ENCODE measurements around the gene PHF24.
"Not testable (repeated sequence)": the region's sequence is repeated elsewhere in the genome, so short reads cannot be mapped to it uniquely, and the experiment has no call there.

Gene PHF24

GRCh38 chr9:34957492-34958410 is at the start of gene PHF24:
Gene PHF24 (plus strand): TSS chr9:34958285. CDS start chr9:34971299, 13,014 bp downstream.
- peak in 14 of 51 donors; percentile 2 to 63 (median 32) for DNase-seq

- DNase-seq: peak in 27 of 51 donors; percentile 1 to 44 (median 16)
Observed at GRCh38 chr9:34927061-34927460, 31.0 kb upstream of the PHF24 start.

- no peak for DNase-seq
Observed at GRCh38 chr9:34928921-34929320, 29.2 kb upstream of the PHF24 start.

GRCh38 chr9:34929506-34930102 is 28.5 kb upstream of the PHF24 start:
- peak in 13 of 51 donors; percentile 0 to 37 (median 13) for DNase-seq

- DNase-seq: not testable (repeated sequence)
Observed at GRCh38 chr9:34939989-34940388, 18.1 kb upstream of the PHF24 start.

GRCh38 chr9:34948451-34948850 is 9.6 kb upstream of the PHF24 start:
- no peak for DNase-seq

GRCh38 chr9:34954225-34954624 is 3.9 kb upstream of the PHF24 start:
- peak in 1 of 51 donors; percentile 14 for DNase-seq

- DNase-seq: not testable (repeated sequence)
Observed at GRCh38 chr9:34956066-34956465, 2.0 kb upstream of the PHF24 start.

GRCh38 chr9:34956648-34957047 is 1.4 kb upstream of the PHF24 start:
- no peak for DNase-seq

GRCh38 chr9:34958411-34958982 is 412 bp downstream of the PHF24 start:
- DNase-seq: no peak

- DNase-seq: no peak
Observed at GRCh38 chr9:34959461-34959860, 1.4 kb downstream of the PHF24 start.

GRCh38 chr9:34961574-34962490 is 3.7 kb downstream of the PHF24 start:
- DNase-seq: no peak

- DNase-seq: peak in 1 of 51 donors; percentile 58
Observed at GRCh38 chr9:34962546-34962945, 4.5 kb downstream of the PHF24 start.

- DNase-seq: no peak
Observed at GRCh38 chr9:34963552-34963951, 5.5 kb downstream of the PHF24 start.

- DNase-seq: peak in 1 of 51 donors; percentile 18
Observed at GRCh38 chr9:34964458-34964857, 6.4 kb downstream of the PHF24 start.

GRCh38 chr9:34971146-34971811 is 13.2 kb downstream of the PHF24 start:
- DNase-seq: no peak

- DNase-seq: no peak
Observed at GRCh38 chr9:34974664-34975063, 16.6 kb downstream of the PHF24 start.

GRCh38 chr9:34976441-34976840 is 18.4 kb downstream of the PHF24 start:
- DNase-seq: no peak

GRCh38 chr9:34976992-34977391 is 18.9 kb downstream of the PHF24 start:
- no peak for DNase-seq

GRCh38 chr9:34980181-34980761 is 22.2 kb downstream of the PHF24 start:
- no peak for DNase-seq
